Measurements from ENCODE around the gene CARMIL1.
A peak's percentile ranks its signal among the peaks of the same experiment; 100 is the strongest.

CARMIL1 gene

GRCh38 chr6:25278914-25279747, at the start of gene CARMIL1 (continued):
- peak; percentile 86 for TF ChIP-seq CTCF (tag by site-specific recombination; IDR thresholded peaks at IDR 0.05)
- TF ChIP-seq SP7 (tag by site-specific recombination; IDR thresholded peaks at IDR 0.05), result peak; percentile 53; the same call in 1 of the 2 replicates
- no peak for TF ChIP-seq ZNF530 (tag by site-specific recombination; IDR thresholded peaks at IDR 0.05; ENCODE audit: low read depth)
- TF ChIP-seq ZNF223 (tag by site-specific recombination; IDR thresholded peaks at IDR 0.05), result no peak
- no peak for TF ChIP-seq ZNF664 (tag by site-specific recombination; IDR thresholded peaks at IDR 0.05)
- TF ChIP-seq, protein P1, sequence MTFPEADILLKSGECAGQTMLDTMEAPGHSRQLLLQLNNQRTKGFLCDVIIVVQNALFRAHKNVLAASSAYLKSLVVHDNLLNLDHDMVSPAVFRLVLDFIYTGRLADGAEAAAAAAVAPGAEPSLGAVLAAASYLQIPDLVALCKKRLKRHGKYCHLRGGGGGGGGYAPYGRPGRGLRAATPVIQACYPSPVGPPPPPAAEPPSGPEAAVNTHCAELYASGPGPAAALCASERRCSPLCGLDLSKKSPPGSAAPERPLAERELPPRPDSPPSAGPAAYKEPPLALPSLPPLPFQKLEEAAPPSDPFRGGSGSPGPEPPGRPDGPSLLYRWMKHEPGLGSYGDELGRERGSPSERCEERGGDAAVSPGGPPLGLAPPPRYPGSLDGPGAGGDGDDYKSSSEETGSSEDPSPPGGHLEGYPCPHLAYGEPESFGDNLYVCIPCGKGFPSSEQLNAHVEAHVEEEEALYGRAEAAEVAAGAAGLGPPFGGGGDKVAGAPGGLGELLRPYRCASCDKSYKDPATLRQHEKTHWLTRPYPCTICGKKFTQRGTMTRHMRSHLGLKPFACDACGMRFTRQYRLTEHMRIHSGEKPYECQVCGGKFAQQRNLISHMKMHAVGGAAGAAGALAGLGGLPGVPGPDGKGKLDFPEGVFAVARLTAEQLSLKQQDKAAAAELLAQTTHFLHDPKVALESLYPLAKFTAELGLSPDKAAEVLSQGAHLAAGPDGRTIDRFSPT (tag by site-specific recombination; IDR thresholded peaks at IDR 0.05), result peak; percentile 79
- no peak for TF ChIP-seq TCF7L2 (IDR thresholded peaks at IDR 0.05; ENCODE audit: borderline replicate concordance, low read depth, low read length)
- TF ChIP-seq ZSCAN30 (tag by site-specific recombination; IDR thresholded peaks at IDR 0.05), result peak; percentile 67
- no peak for TF ChIP-seq ZNF701 (tag by site-specific recombination; IDR thresholded peaks at IDR 0.05)
- TF ChIP-seq ZBTB21 (tag by site-specific recombination; IDR thresholded peaks at IDR 0.05), result no peak
- TF ChIP-seq IKZF3 (tag by site-specific recombination; IDR thresholded peaks at IDR 0.05), result peak; percentile 88
- TF ChIP-seq ZNF596 (tag by site-specific recombination; IDR thresholded peaks at IDR 0.05), result 0 out of 2 replicates have a peak, but pooled peaks have one; percentile 21
- TF ChIP-seq MZF1 (tag by site-specific recombination; IDR thresholded peaks at IDR 0.05; ENCODE audit: borderline replicate concordance), result peak; percentile 28; the same call in 1 of the 2 replicates
- TF ChIP-seq ZNF670 (tag by site-specific recombination; IDR thresholded peaks at IDR 0.05; ENCODE audit: low read depth), result no peak
- TF ChIP-seq ZBTB11 (tag by site-specific recombination; conservative IDR thresholded peaks at IDR 0.05; ENCODE audit: low read depth), result peak; percentile 58
- no peak for TF ChIP-seq ZBTB1 (tag by site-specific recombination; IDR thresholded peaks at IDR 0.05)
- TF ChIP-seq KLF9 (tag by site-specific recombination; IDR thresholded peaks at IDR 0.05; ENCODE audit: low read depth), result peak; percentile 84
- TF ChIP-seq ZNF146 (tag by site-specific recombination; IDR thresholded peaks at IDR 0.05), result no peak
- no peak for TF ChIP-seq ZNF292 (tag by site-specific recombination; IDR thresholded peaks at IDR 0.05; ENCODE audit: borderline replicate concordance, low read depth)
- no peak for TF ChIP-seq REPIN1 (tag by site-specific recombination; IDR thresholded peaks at IDR 0.05; ENCODE audit: low read depth)
- TF ChIP-seq ELK4 (IDR thresholded peaks at IDR 0.05; ENCODE audit: borderline replicate concordance, low read depth, low read length), result no peak
- no peak for TF ChIP-seq ZNF248 (tag by site-specific recombination; IDR thresholded peaks at IDR 0.05)
- TF ChIP-seq, protein P2, sequence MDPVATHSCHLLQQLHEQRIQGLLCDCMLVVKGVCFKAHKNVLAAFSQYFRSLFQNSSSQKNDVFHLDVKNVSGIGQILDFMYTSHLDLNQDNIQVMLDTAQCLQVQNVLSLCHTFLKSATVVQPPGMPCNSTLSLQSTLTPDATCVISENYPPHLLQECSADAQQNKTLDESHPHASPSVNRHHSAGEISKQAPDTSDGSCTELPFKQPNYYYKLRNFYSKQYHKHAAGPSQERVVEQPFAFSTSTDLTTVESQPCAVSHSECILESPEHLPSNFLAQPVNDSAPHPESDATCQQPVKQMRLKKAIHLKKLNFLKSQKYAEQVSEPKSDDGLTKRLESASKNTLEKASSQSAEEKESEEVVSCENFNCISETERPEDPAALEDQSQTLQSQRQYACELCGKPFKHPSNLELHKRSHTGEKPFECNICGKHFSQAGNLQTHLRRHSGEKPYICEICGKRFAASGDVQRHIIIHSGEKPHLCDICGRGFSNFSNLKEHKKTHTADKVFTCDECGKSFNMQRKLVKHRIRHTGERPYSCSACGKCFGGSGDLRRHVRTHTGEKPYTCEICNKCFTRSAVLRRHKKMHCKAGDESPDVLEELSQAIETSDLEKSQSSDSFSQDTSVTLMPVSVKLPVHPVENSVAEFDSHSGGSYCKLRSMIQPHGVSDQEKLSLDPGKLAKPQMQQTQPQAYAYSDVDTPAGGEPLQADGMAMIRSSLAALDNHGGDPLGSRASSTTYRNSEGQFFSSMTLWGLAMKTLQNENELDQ (tag by site-specific recombination; IDR thresholded peaks at IDR 0.05; ENCODE audit: low read depth), result no peak
- TF ChIP-seq ZNF416 (tag by site-specific recombination; IDR thresholded peaks at IDR 0.05), result no peak
- TF ChIP-seq, protein P3, sequence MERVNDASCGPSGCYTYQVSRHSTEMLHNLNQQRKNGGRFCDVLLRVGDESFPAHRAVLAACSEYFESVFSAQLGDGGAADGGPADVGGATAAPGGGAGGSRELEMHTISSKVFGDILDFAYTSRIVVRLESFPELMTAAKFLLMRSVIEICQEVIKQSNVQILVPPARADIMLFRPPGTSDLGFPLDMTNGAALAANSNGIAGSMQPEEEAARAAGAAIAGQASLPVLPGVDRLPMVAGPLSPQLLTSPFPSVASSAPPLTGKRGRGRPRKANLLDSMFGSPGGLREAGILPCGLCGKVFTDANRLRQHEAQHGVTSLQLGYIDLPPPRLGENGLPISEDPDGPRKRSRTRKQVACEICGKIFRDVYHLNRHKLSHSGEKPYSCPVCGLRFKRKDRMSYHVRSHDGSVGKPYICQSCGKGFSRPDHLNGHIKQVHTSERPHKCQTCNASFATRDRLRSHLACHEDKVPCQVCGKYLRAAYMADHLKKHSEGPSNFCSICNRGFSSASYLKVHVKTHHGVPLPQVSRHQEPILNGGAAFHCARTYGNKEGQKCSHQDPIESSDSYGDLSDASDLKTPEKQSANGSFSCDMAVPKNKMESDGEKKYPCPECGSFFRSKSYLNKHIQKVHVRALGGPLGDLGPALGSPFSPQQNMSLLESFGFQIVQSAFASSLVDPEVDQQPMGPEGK (tag by site-specific recombination; IDR thresholded peaks at IDR 0.05), result peak; percentile 84
- TF ChIP-seq GLIS1 (tag by site-specific recombination; IDR thresholded peaks at IDR 0.05), result peak; percentile 71
